ENCODE results near the gene ZDHHC5.
A peak's percentile ranks its signal among the peaks of the same experiment; 100 is the strongest.

ZDHHC5 gene

GRCh38 chr11:57638811-57639320 lies 29.0 kb upstream of the ZDHHC5 start:
- Histone ChIP-seq H3K9me3 (ENCODE audit: control insufficient read depth, insufficient read depth, low read depth, low read length) (no peaks in the 10 kb centered on the region), H3K4me1 (ENCODE audit: control insufficient read depth, insufficient read depth, low read length) (no peaks in the 10 kb centered on the region; the same call in 1 of the 2 replicates), H3K36me3 (ENCODE audit: control insufficient read depth in 2 of 2, insufficient read depth in 1 of 2, low read length in 2 of 2) (no peaks in the 10 kb centered on the region), H3K27ac (ENCODE audit: extremely low read depth, low read depth, low read length) (peak overlapping the region; percentile 62; the same call in 1 of the 2 replicates), H3K4me3 (ENCODE audit: low read depth, low read length) (peak overlapping the region; percentile 70)
- TF ChIP-seq ZSCAN4 (tag by site-specific recombination; IDR thresholded peaks at IDR 0.05) (peak; percentile 85), ZNF544 (tag by site-specific recombination; IDR thresholded peaks at IDR 0.05) (no peak), ZNF707 (tag by site-specific recombination; IDR thresholded peaks at IDR 0.05) (no peak), ZNF335 (tag by site-specific recombination; conservative IDR thresholded peaks at IDR 0.05) (0 out of 2 replicates have a peak, but pooled peaks have one; percentile 10), ZNF211 (tag by site-specific recombination; IDR thresholded peaks at IDR 0.05; ENCODE audit: low read depth) (no peak), GLIS2 (tag by site-specific recombination; IDR thresholded peaks at IDR 0.05) (peak; percentile 53; the same call in 1 of the 2 replicates), PATZ1 (tag by site-specific recombination; IDR thresholded peaks at IDR 0.05) (peak; percentile 62), ZNF112 (tag by site-specific recombination; IDR thresholded peaks at IDR 0.05) (no peak), PRDM6 (tag by site-specific recombination; IDR thresholded peaks at IDR 0.05) (no peak), ZNF530 (tag by site-specific recombination; IDR thresholded peaks at IDR 0.05; ENCODE audit: low read depth) (no peak), ZNF24 (tag by site-specific recombination; IDR thresholded peaks at IDR 0.05) (no peak), EGR2 (tag by site-specific recombination; IDR thresholded peaks at IDR 0.05; ENCODE audit: low read depth) (peak; percentile 72; the same call in 1 of the 2 replicates), ZNF174 (tag by site-specific recombination; IDR thresholded peaks at IDR 0.05) (no peak), ZNF391 (tag by site-specific recombination; IDR thresholded peaks at IDR 0.05; ENCODE audit: borderline replicate concordance, low read depth) (0 out of 2 replicates have a peak, but pooled peaks have one; percentile 27), ZFHX2 (tag by site-specific recombination; conservative IDR thresholded peaks at IDR 0.05) (peak; percentile 86), ZNF488 (tag by site-specific recombination; IDR thresholded peaks at IDR 0.05) (no peak), ZBTB10 (tag by site-specific recombination; IDR thresholded peaks at IDR 0.05) (peak; percentile 75), ZNF48 (tag by site-specific recombination; IDR thresholded peaks at IDR 0.05) (no peak), ZNF776 (tag by site-specific recombination; IDR thresholded peaks at IDR 0.05; ENCODE audit: borderline replicate concordance) (no peak), ZNF610 (tag by site-specific recombination; IDR thresholded peaks at IDR 0.05; ENCODE audit: borderline replicate concordance) (no peak)
- ChIA-PET CTCF (interaction anchor here (0.7 to 8.6 kb wide), 5 partner anchors 20 to 182 kb away, joined by 3 to 183 read pairs (median 3); partner anchors contain the start of gene UBE2L6), POLR2A (interaction anchor here (1.1 to 1.4 kb wide), 2 partner anchors 9 to 11 kb away, joined by 3 read pairs; partner anchors contain the start of gene YPEL4)

All from HEK293 (cell line).